GM12875 (cell line): ENCODE results near the gene SIX2.

Experiments
- H3K4me3 ChIP-seq: one replicate; pipeline ENCODE4 v1.5.1; 2011; ENCODE audit warnings: low read depth, low read length, control low read depth
- CTCF ChIP-seq: IDR thresholded peaks from 2 replicates; pipeline ENCODE4 v1.5.1; 2011; ENCODE audit warnings: low read depth, mild to moderate bottlenecking, control low read depth, inconsistent platforms, low read length, moderate library complexity, borderline replicate concordance; ENCODE audit not compliant: insufficient read depth

The SIX2 gene

GRCh38 chr2:45009303-45009927 lies at the start of gene SIX2:
SIX2 (minus strand) TSS chr2:45009452; CDS start chr2:45009110, 342 bp downstream.
- H3K4me3 ChIP-seq, result no peak within 1 kb of the TSS
- no peak for TF ChIP-seq CTCF

DNA sequence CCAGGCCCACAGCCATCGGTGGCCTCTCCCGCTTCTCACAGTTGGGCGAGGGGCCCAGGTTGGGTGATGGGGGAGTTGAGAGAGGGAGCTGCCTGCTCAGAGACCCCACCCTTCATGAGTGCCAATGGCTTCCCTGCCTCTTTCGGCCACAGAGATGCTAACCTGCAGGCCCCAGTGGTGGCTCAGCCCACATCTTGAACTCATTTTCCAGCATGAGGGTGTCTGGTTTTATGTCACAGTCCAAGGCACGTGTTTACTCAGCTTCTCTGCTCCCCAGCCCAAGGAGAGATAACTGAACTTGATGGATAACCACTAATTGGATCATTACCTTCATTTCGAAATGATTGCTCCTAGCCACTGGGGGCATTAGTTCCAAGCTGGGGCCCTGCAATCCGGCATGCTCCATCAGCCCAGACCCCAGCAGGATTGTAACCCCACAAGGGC lies 45.9 kb upstream of the SIX2 start:
- no peak for TF ChIP-seq CTCF
- no peak overlapping the region for H3K4me3 ChIP-seq

GRCh38 chr2:45053966-45054365 lies 44.7 kb upstream of the SIX2 start:
- TF ChIP-seq CTCF, result no peak
- no peak overlapping the region for H3K4me3 ChIP-seq

- H3K4me3 ChIP-seq, result no peak overlapping the region
- no peak for TF ChIP-seq CTCF
Observed at GRCh38 chr2:45052388-45052928, 43.2 kb upstream of the SIX2 start.

DNA sequence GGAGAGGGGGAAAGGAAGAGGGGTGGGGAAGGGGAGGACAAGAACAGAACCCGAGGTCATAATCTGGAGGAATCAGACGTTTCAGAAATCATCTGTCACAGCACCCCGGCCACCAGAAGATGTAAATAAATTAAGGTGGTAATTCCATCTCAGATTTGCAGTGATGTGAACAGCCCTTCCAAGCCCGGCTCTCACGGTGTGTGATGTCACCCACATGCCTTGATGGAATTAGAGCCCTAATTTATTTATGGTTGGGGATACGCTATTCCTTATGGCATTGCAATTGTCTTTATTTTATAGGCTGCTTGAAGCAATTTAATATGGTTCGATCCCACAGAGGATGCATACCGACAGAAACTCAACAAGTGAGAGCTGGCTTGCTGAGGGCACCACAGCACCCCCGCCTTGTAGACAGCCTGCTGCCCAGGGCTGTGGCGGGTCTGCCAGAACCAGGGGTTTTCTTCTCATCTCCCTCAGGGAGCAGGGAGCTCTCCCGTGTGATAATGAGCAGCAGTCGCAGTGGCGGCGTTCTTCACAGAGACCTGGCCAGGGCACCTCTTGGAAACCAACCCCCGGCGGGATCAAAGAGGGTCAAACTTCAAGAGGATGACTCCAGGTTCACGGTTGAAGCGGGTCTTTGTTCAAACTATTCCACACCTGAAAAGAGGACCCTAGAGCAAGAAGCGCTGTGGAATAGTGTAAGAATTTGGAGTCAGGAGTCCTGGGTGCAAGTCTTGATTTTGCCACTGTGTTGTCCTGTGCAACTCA lies 40.5 kb upstream of the SIX2 start:
- TF ChIP-seq CTCF, result no peak
- H3K4me3 ChIP-seq, result no peak overlapping the region

GRCh38 chr2:45047301-45047700 lies 38.0 kb upstream of the SIX2 start:
- no peak for TF ChIP-seq CTCF
- no peak overlapping the region for H3K4me3 ChIP-seq

DNA sequence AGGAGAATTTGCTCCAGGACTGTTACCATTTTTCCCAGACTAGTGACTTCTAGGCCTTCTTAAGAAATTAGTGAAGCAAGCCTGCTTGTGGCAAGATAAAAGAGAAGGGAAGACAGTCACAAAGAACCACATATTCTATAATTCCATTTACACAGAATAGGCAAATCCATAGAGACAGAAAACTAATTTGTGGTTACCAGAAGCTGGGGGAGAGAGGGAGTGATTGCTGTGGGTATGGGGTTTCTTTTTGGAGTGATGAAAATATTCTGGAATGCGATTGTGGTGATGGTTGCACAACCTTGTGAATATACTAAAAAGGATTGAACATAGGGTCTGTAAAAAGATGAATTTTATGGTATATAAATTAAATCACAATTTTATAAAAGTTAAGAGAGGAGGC lies 37.5 kb upstream of the SIX2 start:
- no peak overlapping the region for H3K4me3 ChIP-seq
- no peak for TF ChIP-seq CTCF
